AG10803 (cell line): ENCODE measurements around the gene PUSL1.
A peak's percentile ranks its signal among the peaks of the same experiment; 100 is the strongest.

Experiments
- DNase-seq: peaks from one replicate; pipeline ENCODE4 v3.0.0; 2010; ENCODE audit warnings: low read depth
- H3K4me3 ChIP-seq: 2 replicates; pipeline ENCODE4 v1.5.1; 2011; ENCODE audit warnings: mild to moderate bottlenecking, low read length, control low read depth
- TF ChIP-seq, protein P1 (sequence below): conservative IDR thresholded peaks from 2 replicates; pipeline ENCODE4 v1.5.1; 2011; ENCODE audit warnings: mild to moderate bottlenecking, low read length, control low read depth, inconsistent platforms

The PUSL1 gene

DNA sequence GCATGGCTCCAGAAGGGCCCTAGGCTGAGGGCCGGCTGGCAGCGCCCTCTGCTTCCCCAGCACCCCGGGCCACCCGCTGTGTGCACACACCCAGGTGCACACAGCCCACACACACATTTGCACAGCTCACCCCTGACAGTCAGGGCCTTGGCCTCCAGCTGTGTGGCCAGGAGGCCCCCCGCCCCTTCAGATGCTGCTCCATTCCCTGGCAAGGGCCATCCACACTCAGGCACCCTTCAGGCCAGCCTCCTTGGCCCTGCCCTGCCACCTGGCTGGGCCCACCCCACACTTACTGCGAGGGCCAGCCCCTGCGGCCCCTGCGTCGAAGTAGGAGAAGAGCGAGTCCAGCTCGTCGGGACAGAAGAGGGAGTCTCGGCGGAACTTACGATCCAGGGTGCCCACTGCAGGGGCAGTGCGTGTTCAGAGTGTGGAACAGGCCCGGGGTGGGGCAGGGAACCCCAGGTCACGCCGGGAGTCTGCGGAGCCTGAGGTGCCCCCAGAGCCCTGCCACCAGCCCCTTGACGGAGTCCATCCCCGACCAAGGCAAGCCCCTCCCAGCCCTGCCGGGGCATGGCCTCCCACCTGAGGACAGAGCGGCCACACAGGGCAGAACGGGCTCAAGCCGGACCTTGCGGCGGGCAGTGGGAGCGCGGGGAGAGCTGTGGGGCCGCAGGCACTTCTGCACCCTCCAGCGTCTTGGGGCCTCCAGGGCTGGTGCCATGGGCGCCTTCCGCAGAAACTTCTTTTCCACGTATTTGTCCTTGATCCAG is 13.1 kb upstream of the PUSL1 start:
- H3K4me3 ChIP-seq = no peak overlapping the region
- TF ChIP-seq, protein P1, sequence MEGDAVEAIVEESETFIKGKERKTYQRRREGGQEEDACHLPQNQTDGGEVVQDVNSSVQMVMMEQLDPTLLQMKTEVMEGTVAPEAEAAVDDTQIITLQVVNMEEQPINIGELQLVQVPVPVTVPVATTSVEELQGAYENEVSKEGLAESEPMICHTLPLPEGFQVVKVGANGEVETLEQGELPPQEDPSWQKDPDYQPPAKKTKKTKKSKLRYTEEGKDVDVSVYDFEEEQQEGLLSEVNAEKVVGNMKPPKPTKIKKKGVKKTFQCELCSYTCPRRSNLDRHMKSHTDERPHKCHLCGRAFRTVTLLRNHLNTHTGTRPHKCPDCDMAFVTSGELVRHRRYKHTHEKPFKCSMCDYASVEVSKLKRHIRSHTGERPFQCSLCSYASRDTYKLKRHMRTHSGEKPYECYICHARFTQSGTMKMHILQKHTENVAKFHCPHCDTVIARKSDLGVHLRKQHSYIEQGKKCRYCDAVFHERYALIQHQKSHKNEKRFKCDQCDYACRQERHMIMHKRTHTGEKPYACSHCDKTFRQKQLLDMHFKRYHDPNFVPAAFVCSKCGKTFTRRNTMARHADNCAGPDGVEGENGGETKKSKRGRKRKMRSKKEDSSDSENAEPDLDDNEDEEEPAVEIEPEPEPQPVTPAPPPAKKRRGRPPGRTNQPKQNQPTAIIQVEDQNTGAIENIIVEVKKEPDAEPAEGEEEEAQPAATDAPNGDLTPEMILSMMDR = no peak
- no peak for DNase-seq

DNA sequence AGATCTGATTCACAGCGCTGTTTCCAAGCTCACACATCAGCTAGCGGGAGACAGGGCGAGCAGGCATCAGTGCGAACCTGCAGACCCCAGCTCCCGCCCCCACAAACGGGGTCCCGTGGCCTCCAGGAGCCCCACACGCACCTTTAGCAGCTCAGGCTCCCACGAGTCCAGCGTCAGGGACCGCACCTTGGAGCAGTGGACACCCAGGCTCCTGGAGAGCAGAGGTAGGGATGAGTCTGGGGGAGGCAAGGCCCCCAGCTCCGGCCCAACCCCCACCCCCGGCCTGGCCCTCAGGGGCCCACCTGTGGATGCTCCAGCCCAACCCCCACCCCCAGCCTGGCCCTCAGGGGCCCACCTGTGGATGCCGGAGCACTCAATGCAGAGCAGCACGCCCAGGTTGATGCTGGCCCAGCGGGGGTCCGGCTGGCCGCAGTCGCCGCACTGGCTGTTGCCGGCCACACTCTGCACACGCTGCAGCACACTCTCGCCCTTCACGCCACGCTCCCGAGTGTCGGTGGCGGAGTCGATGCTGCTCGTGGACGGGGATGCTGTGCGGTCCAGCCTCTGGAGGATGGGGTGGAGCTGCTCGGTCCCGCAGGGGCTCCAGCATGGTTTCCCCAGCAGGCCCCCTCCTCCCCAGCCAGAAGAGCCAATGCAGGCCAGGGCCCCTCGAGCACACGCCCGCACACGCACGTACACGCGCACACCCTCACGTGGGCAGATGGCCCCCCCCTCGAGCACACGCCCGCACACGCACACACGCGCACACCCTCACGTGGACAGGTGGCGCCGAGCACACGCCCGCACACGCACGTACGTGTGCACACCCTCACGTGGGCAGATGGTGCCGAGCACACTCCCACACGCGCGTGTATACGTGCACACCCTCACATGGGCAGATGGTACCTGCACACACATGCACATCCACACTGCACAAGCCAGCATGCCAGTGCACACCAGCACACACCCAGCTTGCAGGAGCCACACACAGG is 12.0 kb upstream of the PUSL1 start:
- no peak overlapping the region for H3K4me3 ChIP-seq
- no peak for DNase-seq
- TF ChIP-seq, protein P1 = no peak

DNA sequence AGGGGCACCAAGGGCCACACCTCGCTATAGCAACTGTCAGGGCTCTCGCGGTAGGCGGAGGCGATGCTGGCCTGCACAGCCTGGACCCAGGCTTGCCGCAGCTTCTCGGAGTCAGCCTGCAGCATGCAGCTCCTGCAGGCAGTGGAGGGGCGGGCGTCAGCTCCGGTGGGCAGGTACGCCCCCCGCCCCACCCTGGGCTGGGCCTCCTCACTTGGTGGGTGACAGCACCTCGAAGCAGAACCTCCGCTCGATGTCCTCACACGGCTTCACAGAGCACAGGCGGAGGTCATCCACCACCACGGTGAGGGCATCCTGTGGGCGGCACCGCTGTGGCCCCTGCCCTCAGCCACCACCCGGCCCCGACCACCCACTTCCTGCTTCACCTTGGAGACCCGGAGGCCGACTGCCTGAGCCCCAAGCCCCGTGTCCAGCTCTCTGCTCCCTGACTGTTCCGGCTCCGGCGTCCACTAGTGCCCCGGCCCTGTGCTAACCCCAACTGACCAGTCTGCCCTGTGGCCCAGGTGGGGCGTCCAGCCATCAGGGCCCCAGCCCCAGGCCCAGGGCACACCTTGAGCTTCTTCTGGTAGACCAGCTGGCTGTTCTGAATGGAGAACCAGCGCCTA is 10.5 kb upstream of the PUSL1 start:
- TF ChIP-seq, protein P1 = no peak

GRCh38 chr1:1298861-1299685 is 9.3 kb upstream of the PUSL1 start:
- no peak for DNase-seq
- TF ChIP-seq, protein P1 = no peak
- H3K4me3 ChIP-seq = no peak overlapping the region

More for the DNA sequence above, 10.5 kb upstream of the PUSL1 start:
- no peak overlapping the region for H3K4me3 ChIP-seq
- no peak for DNase-seq

GRCh38 chr1:1299686-1300351 is 8.6 kb upstream of the PUSL1 start:
- no peak for DNase-seq
- TF ChIP-seq, protein P1 = peak; percentile 14; the same call in 1 of the 2 replicates
- no peak overlapping the region for H3K4me3 ChIP-seq

DNA sequence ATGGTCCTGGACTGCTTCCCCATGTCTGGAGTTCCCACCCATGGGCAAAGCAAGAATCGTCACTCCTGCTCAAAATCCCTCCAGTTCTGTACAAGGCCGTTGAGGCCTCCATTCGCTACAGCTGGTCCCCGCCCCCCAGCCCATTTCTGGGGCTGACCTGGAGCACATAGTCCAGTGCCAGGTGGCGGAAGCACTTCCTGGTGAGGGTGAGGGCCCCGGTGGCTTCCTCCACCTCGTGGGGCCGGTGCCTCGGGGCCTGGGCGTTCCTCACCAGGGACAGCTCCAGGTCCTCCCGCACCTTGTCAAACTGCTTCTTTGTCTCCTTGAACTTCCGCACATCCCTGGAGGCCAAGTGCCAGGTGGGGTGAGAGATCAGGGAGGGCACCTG is 8.1 kb upstream of the PUSL1 start:
- H3K4me3 ChIP-seq = no peak overlapping the region
- TF ChIP-seq, protein P1 = no peak
- no peak for DNase-seq
